Transverse colon (tissue), 3 donors: Measurements from ENCODE around the gene TXN2.

Experiments
- CTCF ChIP-seq, 5 experiments: fragments of 200-600 bp in 3 of 5; fragments of 450-650 bp in 2 of 5; sonication (generic) in 3 of 5; IDR thresholded peaks; 1 replicate in 2 of 5; 2 replicates in 3 of 5; pipeline ENCODE4 v1.5.1; 2016 to 2017; ENCODE audit warnings: antibody characterized with exemption in 5 of 5, inconsistent platforms in 3 of 5, mild to moderate bottlenecking in 2 of 5, moderate library complexity in 1 of 5
- EP300 ChIP-seq: sonication (generic); formaldehyde crosslinking; IDR thresholded peaks from one replicate; pipeline ENCODE4 v1.6.1; 2017; ENCODE audit warnings: antibody characterized with exemption, low read depth
- POLR2A ChIP-seq: fragments of 450-650 bp; IDR thresholded peaks from one replicate; pipeline ENCODE4 v1.6.1; 2016; ENCODE audit warnings: antibody characterized with exemption, mild to moderate bottlenecking, moderate library complexity

GRCh38 chr22:36439481-36440271 is 41.8 kb downstream of the TXN2 start:
- TF ChIP-seq CTCF (IDR thresholded peaks at IDR 0.05) (no peak), POLR2A (no peak), EP300 (no peak)
